Mesenchymal stem cell (in vitro differentiated cells and primary cell): ENCODE data around the gene RTL10.

Experiments used
- DNase-seq: peaks from one replicate; pipeline ENCODE4 v3.0.0-alpha.2; 2013
- H2AFZ ChIP-seq: one replicate; pipeline ENCODE4 v1.6.1; 2013; ENCODE audit warnings: low read depth, mild to moderate bottlenecking, control low read depth, inconsistent platforms, low read length, moderate library complexity
- H2AK5ac ChIP-seq: 2 replicates; pipeline ENCODE4 v1.6.1; 2013; ENCODE audit warnings: low read length, moderate library complexity, mild to moderate bottlenecking, inconsistent platforms; ENCODE audit not compliant: severe bottlenecking
- H2BK120ac ChIP-seq: one replicate; pipeline ENCODE4 v1.6.1; 2013; ENCODE audit warnings: low read depth, mild to moderate bottlenecking, inconsistent platforms, low read length, moderate library complexity
- H2BK12ac ChIP-seq, 2 experiments: one replicate each; pipeline ENCODE4 v1.6.1; 2013; ENCODE audit warnings: inconsistent platforms in 2 of 2, low read length in 2 of 2, mild to moderate bottlenecking in 2 of 2, moderate library complexity in 2 of 2, control low read depth in 1 of 2
- H2BK15ac ChIP-seq: one replicate; pipeline ENCODE4 v1.6.1; 2013; ENCODE audit warnings: mild to moderate bottlenecking, low read depth, inconsistent platforms; ENCODE audit not compliant: poor library complexity, severe bottlenecking
- H2BK5ac ChIP-seq: 2 replicates; pipeline ENCODE4 v1.6.1; 2013; ENCODE audit warnings: low read depth, mild to moderate bottlenecking, low read length, control low read depth, inconsistent platforms; ENCODE audit not compliant: poor library complexity, severe bottlenecking
- H3K14ac ChIP-seq, 2 experiments: one replicate each; pipeline ENCODE4 v1.6.1; 2013; ENCODE audit warnings: inconsistent platforms in 2 of 2, low read length in 2 of 2, control low read depth in 1 of 2, mild to moderate bottlenecking in 1 of 2, moderate library complexity in 1 of 2
- H3K18ac ChIP-seq, 2 experiments: one replicate each; pipeline ENCODE4 v1.6.1; 2013; ENCODE audit warnings: inconsistent platforms in 2 of 2, low read length in 2 of 2, control low read depth in 1 of 2, low read depth in 1 of 2, mild to moderate bottlenecking in 1 of 2
- H3K23ac ChIP-seq, 2 experiments: one replicate each; pipeline ENCODE4 v1.6.1; 2013; ENCODE audit warnings: inconsistent platforms in 2 of 2, low read length in 2 of 2, mild to moderate bottlenecking in 2 of 2, moderate library complexity in 2 of 2, control low read depth in 1 of 2
- H3K27ac ChIP-seq: 2 replicates; pipeline ENCODE4 v1.5.1; 2013; ENCODE audit warnings: mild to moderate bottlenecking, moderate library complexity, low read length, control low read depth, inconsistent platforms; ENCODE audit not compliant: poor library complexity, severe bottlenecking
- H3K27me3 ChIP-seq, 2 experiments: 2 replicates each; pipeline versions ENCODE4 v1.6.1 to v1.7.0; 2013; ENCODE audit warnings: low read length in 2 of 2, mild to moderate bottlenecking in 2 of 2, moderate library complexity in 2 of 2, control low read depth in 1 of 2, inconsistent platforms in 1 of 2; ENCODE audit not compliant: control insufficient read depth in 1 of 2, insufficient read depth in 1 of 2
- H3K36me3 ChIP-seq, 2 experiments: 2 replicates each; pipeline versions ENCODE4 v1.6.1 to v1.7.0; 2013; ENCODE audit warnings: low read length in 2 of 2, control low read depth in 1 of 2, inconsistent platforms in 1 of 2, low read depth in 1 of 2, mild to moderate bottlenecking in 1 of 2; ENCODE audit not compliant: insufficient read depth in 2 of 2, control insufficient read depth in 1 of 2
- H3K4ac ChIP-seq, 2 experiments: one replicate each; pipeline ENCODE4 v1.6.1; 2013; ENCODE audit warnings: inconsistent platforms in 2 of 2, low read length in 2 of 2, mild to moderate bottlenecking in 2 of 2, moderate library complexity in 2 of 2, control low read depth in 1 of 2, low read depth in 1 of 2
- H3K4me1 ChIP-seq: 2 replicates; pipeline ENCODE4 v1.6.1; 2013; ENCODE audit warnings: low read depth, low read length, control low read depth; ENCODE audit not compliant: control insufficient read depth, insufficient read depth
- H3K4me2 ChIP-seq: 2 replicates; pipeline ENCODE4 v1.6.1; 2013; ENCODE audit warnings: low read length, mild to moderate bottlenecking, inconsistent platforms; ENCODE audit not compliant: poor library complexity, severe bottlenecking
- H3K4me3 ChIP-seq, 2 experiments: 2 replicates each; pipeline versions ENCODE4 v1.5.1 to v1.7.0; 2013; ENCODE audit warnings: low read length in 2 of 2, mild to moderate bottlenecking in 2 of 2, control low read depth in 1 of 2, low read depth in 1 of 2; ENCODE audit not compliant: insufficient read depth in 1 of 2
- H3K79me1 ChIP-seq: replicated peaks from 2 replicates; pipeline ENCODE4 v1.6.1; 2013; ENCODE audit warnings: mild to moderate bottlenecking, control low read depth, low read length, inconsistent platforms; ENCODE audit not compliant: poor library complexity, severe bottlenecking
- H3K9ac ChIP-seq: 2 replicates; pipeline ENCODE4 v1.7.0; 2013; ENCODE audit warnings: mild to moderate bottlenecking, low read length, moderate library complexity
- H3K9me3 ChIP-seq: 2 replicates; pipeline ENCODE4 v1.7.0; 2013; ENCODE audit warnings: mild to moderate bottlenecking, low read length; ENCODE audit not compliant: control insufficient read depth
- H4K8ac ChIP-seq: one replicate; pipeline ENCODE4 v1.6.1; 2013; ENCODE audit warnings: inconsistent platforms, mild to moderate bottlenecking, low read length, moderate library complexity
- H4K91ac ChIP-seq: one replicate; pipeline ENCODE4 v1.6.1; 2013; ENCODE audit warnings: mild to moderate bottlenecking, low read length, inconsistent platforms
- WGBS: methylation state at CpG from one replicate; pipeline ENCODE4 v1.1.7; 2013; ENCODE audit warnings: mixed read lengths; 5-methylcytosine and 5-hydroxymethylcytosine counted together

RTL10 gene

DNA sequence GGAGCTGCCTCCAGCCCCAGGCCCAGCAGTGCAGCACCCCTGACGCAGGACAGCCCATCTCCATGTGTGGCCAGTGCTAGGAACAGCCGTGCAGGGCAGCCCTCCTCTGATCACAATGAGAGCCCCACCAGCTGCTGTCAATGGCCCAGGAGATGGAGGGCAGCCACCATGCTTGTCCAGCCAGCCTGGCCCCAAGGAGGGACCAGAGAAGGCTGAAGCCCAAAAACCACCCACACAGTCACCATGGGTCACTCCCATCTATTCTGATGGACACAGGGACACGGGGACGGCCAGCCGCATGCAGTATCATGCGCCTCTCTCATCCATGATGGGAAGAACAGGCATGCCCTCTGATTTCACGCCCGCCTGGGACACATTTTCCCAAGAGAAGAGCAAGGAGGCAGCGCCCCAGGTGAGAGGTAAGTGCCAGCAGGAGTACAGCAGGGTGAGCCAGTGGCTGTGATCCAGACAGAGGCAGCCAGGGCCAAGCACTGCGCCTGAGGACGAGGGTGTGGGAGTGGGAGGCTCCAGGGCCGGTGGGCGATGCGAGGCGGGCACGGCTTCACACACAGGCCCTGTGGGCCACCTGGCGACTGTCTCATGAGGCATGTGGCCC lies 33.6 kb upstream of the RTL10 start:
- H2BK15ac ChIP-seq: peak overlapping the region; percentile 48
- H4K91ac ChIP-seq: peak overlapping the region; percentile 54
- no peak for DNase-seq
- WGBS: 93% methylated on average over 17 of the region's 17 CpGs
- no peaks in the 10 kb centered on the region for H3K9me3 ChIP-seq
- peak overlapping the region in 1 of 2 experiments; percentile 80 for H3K14ac ChIP-seq
- peaks cover 0 to 7% of the 10 kb centered on the region in 2 experiments for H3K36me3 ChIP-seq
- no peaks in the 10 kb centered on the region for H3K79me1 ChIP-seq
- H2BK5ac ChIP-seq: no peak overlapping the region
- H3K4me2 ChIP-seq: no peak overlapping the region
- H3K18ac ChIP-seq: peak overlapping the region in 1 of 2 experiments; percentile 34
- H3K4me3 ChIP-seq: no peak overlapping the region
- H3K23ac ChIP-seq: peak overlapping the region in 1 of 2 experiments; percentile 36
- H2BK12ac ChIP-seq: peak overlapping the region; percentile 63 to 75
- H3K27ac ChIP-seq: no peak overlapping the region
- no peak overlapping the region for H3K9ac ChIP-seq
- no peak overlapping the region for H3K4ac ChIP-seq
- H3K4me1 ChIP-seq: peaks cover 49% of the 10 kb centered on the region
- no peak overlapping the region for H2BK120ac ChIP-seq
- H2AFZ ChIP-seq: no peak overlapping the region
- peak overlapping the region; percentile 28 for H2AK5ac ChIP-seq
- H4K8ac ChIP-seq: no peak overlapping the region
- H3K27me3 ChIP-seq: no peaks in the 10 kb centered on the region

GRCh38 chr22:19887256-19887985 lies 32.7 kb upstream of the RTL10 start:
- Histone ChIP-seq H2BK5ac (no peak overlapping the region), H3K9ac (no peak overlapping the region), H3K4me3 (no peak overlapping the region), H3K4me2 (no peak overlapping the region), H2BK12ac (peak overlapping the region in 1 of 2 experiments; percentile 37), H2AFZ (no peak overlapping the region), H3K79me1 (no peaks in the 10 kb centered on the region), H3K23ac (peak overlapping the region in 1 of 2 experiments; percentile 3), H3K18ac (peak overlapping the region in 1 of 2 experiments; percentile 75), H2AK5ac (no peak overlapping the region), H3K9me3 (no peaks in the 10 kb centered on the region), H3K36me3 (peaks cover 0 to 6% of the 10 kb centered on the region in 2 experiments), H2BK120ac (no peak overlapping the region), H3K27me3 (no peaks in the 10 kb centered on the region), H3K4me1 (peaks cover 50% of the 10 kb centered on the region), H3K4ac (peak overlapping the region; percentile 9 to 54), H3K14ac (peak overlapping the region in 1 of 2 experiments; percentile 70), H4K91ac (peak overlapping the region; percentile 54), H3K27ac (no peak overlapping the region), H4K8ac (peak overlapping the region; percentile 21), H2BK15ac (no peak overlapping the region)
- WGBS: 93% methylated on average over 16 of the region's 16 CpGs
- DNase-seq: no peak

DNA sequence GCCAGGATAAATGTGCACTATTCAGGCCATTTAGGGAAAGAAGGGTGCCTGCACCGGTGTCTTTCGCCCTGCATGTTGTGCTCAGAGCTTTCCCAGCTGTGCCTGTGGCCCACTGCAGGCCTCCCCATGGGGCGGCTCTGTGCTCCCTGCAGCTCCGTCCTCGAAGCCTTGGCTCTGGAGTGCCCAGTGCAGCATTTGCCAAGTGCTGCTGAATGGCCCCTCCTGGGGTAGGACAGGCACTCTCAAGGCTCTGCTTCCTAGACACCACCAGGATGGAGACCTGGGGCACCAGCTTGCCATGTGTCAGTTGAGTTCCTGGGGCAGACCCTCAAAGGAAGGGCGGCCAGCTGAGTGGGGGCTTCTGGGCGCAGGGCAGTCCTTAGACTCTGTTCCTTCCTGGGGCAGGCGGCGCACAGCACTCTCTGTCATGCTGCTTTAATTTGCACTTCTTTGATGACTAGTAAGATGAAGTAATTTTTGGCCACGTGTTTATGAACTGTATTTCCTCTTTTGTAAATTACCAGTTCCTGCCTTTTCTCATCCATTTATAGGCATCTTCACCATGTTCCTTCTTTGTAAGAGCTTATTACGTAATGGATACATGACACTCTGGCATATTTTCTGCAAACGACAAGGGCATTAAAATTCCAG lies 32.1 kb upstream of the RTL10 start:
- no peak overlapping the region for H4K8ac ChIP-seq
- peaks cover 0 to 6% of the 10 kb centered on the region in 2 experiments for H3K36me3 ChIP-seq
- no peaks in the 10 kb centered on the region for H3K9me3 ChIP-seq
- no peaks in the 10 kb centered on the region for H3K27me3 ChIP-seq
- H3K23ac ChIP-seq: no peak overlapping the region
- H3K18ac ChIP-seq: peak overlapping the region; percentile 2 to 40
- peak; percentile 58 for DNase-seq
- H3K4me2 ChIP-seq: no peak overlapping the region
- no peak overlapping the region for H2BK5ac ChIP-seq
- H2AFZ ChIP-seq: no peak overlapping the region
- H2BK12ac ChIP-seq: peak overlapping the region; percentile 50 to 83
- no peak overlapping the region for H3K4me3 ChIP-seq
- peak overlapping the region in 1 of 2 experiments; percentile 7 for H3K4ac ChIP-seq
- WGBS: 67% methylated on average over 12 of the region's 12 CpGs
- no peak overlapping the region for H2BK120ac ChIP-seq
- peak overlapping the region; percentile 71 for H3K9ac ChIP-seq
- H3K4me1 ChIP-seq: peaks cover 50% of the 10 kb centered on the region
- H3K14ac ChIP-seq: no peak overlapping the region
- no peak overlapping the region for H2AK5ac ChIP-seq
- H4K91ac ChIP-seq: peak overlapping the region; percentile 53
- H2BK15ac ChIP-seq: no peak overlapping the region
- no peak overlapping the region for H3K27ac ChIP-seq
- H3K79me1 ChIP-seq: no peaks in the 10 kb centered on the region
